KMS-11 (cell line): ENCODE measurements around the gene ESYT2.
A peak's percentile ranks its signal among the peaks of the same experiment; 100 is the strongest.

Experiments
- H2AFZ ChIP-seq: fragments of 200-600 bp; sonication (generic); 2 replicates; pipeline ENCODE4 v1.6.1; 2016; ENCODE audit warnings: antibody characterized with exemption, mixed run types, low read depth
- H3K27ac ChIP-seq: fragments of 200-600 bp; sonication (generic); 2 replicates; pipeline ENCODE4 v1.6.1; 2016; ENCODE audit warnings: mild to moderate bottlenecking, mixed run types
- H3K27me3 ChIP-seq: fragments of 200-600 bp; sonication (generic); 2 replicates; pipeline ENCODE4 v1.6.1; 2017; ENCODE audit warnings: mild to moderate bottlenecking, low read depth, mixed run types, moderate library complexity; ENCODE audit not compliant: insufficient read depth
- H3K36me3 ChIP-seq: fragments of 200-600 bp; sonication (generic); 2 replicates; pipeline ENCODE4 v1.6.1; 2017; ENCODE audit warnings: mild to moderate bottlenecking, mixed run types; ENCODE audit not compliant: insufficient read depth
- H3K4me1 ChIP-seq: fragments of 200-600 bp; sonication (generic); 2 replicates; pipeline ENCODE4 v1.6.1; 2016; ENCODE audit warnings: mild to moderate bottlenecking, low read depth, mixed run types; ENCODE audit not compliant: poor library complexity, severe bottlenecking
- H3K4me2 ChIP-seq: fragments of 200-600 bp; sonication (generic); 2 replicates; pipeline ENCODE4 v1.7.0; 2016; ENCODE audit warnings: mild to moderate bottlenecking, mixed run types
- H3K4me3 ChIP-seq: fragments of 200-600 bp; sonication (generic); IDR thresholded peaks from 2 replicates; pipeline ENCODE4 v1.6.1; 2017; ENCODE audit warnings: low read depth, low read length, mixed read lengths; ENCODE audit not compliant: insufficient read depth
- H3K79me2 ChIP-seq: fragments of 200-600 bp; sonication (generic); 2 replicates; pipeline ENCODE4 v1.6.1; 2016; ENCODE audit warnings: low read depth, mixed run types; ENCODE audit not compliant: insufficient read depth
- H3K9ac ChIP-seq: fragments of 200-600 bp; sonication (generic); 2 replicates; pipeline ENCODE4 v1.6.1; 2016; ENCODE audit warnings: mild to moderate bottlenecking, mixed run types
- H4K20me1 ChIP-seq: fragments of 200-600 bp; sonication (generic); 2 replicates; pipeline ENCODE4 v1.6.1; 2016; ENCODE audit warnings: mild to moderate bottlenecking, mixed run types; ENCODE audit not compliant: insufficient read depth
- TF ChIP-seq, protein P1 (sequence below): fragments of 200-600 bp; sonication (generic); conservative IDR thresholded peaks from 2 replicates; pipeline ENCODE4 v1.6.1; 2017; ENCODE audit warnings: low read depth, mild to moderate bottlenecking, antibody characterized with exemption, low read length, moderate library complexity, mixed read lengths

The ESYT2 gene

DNA sequence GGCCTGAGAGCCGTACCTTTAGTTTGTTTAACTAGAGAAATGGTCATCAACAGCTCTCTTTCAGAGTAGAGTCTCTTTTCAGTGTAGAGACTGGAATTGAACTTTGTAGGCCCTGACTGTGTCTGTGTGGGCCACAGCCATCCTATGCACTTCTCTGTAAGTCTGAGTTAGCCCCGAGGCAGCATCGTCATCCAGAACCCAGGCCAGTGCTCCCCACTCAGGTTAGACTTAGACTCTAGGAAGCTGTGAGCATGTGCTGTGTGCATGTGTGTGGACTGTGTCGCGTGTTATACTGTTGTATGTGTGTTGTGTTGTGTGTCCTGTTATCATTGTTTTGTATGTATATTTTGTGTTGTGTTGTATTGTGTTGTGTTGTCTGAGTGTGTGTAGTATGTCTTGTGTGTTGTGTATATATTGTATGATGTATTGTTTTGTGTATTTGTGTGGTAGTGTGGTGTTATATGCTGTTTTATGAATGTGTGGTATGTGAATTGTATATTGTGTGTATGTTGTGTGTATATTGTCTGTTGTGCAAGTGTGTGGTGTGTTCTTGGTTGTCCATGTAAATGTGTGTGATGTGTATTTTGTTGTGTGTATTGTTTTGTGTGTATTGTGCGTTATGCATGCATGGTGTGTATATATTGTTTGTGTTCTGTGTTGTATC lies 106.6 kb downstream of the ESYT2 start:
- H3K27ac ChIP-seq = no peak overlapping the region
- TF ChIP-seq, protein P1, sequence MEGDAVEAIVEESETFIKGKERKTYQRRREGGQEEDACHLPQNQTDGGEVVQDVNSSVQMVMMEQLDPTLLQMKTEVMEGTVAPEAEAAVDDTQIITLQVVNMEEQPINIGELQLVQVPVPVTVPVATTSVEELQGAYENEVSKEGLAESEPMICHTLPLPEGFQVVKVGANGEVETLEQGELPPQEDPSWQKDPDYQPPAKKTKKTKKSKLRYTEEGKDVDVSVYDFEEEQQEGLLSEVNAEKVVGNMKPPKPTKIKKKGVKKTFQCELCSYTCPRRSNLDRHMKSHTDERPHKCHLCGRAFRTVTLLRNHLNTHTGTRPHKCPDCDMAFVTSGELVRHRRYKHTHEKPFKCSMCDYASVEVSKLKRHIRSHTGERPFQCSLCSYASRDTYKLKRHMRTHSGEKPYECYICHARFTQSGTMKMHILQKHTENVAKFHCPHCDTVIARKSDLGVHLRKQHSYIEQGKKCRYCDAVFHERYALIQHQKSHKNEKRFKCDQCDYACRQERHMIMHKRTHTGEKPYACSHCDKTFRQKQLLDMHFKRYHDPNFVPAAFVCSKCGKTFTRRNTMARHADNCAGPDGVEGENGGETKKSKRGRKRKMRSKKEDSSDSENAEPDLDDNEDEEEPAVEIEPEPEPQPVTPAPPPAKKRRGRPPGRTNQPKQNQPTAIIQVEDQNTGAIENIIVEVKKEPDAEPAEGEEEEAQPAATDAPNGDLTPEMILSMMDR = no peak
- H3K79me2 ChIP-seq = no peaks in the 10 kb centered on the region

DNA sequence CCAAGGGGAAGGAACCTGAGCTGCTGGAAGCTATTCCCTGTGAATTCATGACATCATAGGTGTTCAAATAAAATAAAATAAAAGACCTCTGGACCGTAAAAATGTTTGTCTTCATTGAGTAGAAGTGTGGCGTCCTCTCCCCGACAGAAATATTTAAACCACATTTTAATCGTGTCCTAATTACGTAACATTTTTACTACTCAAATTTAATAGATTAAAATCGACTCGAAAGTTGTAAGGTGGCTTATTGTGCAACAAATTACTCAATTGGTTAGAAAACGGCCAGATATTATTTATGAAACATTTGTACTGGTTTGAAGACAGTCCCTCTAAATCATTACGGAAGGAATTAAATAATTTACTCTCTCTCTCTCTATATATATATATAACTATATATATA lies 109.2 kb downstream of the ESYT2 start:
- Histone ChIP-seq H3K4me3 (no peak overlapping the region), H3K27ac (no peak overlapping the region), H2AFZ (no peak overlapping the region), H3K4me1 (no peaks in the 10 kb centered on the region), H3K36me3 (no peaks in the 10 kb centered on the region), H3K79me2 (no peaks in the 10 kb centered on the region), H3K4me2 (no peak overlapping the region), H3K27me3 (peaks cover 4% of the 10 kb centered on the region), H4K20me1 (no peaks in the 10 kb centered on the region), H3K9ac (no peak overlapping the region)
- TF ChIP-seq, protein P1 = no peak

More for the DNA sequence above, 106.6 kb downstream of the ESYT2 start:
- Histone ChIP-seq H3K9ac (no peak overlapping the region), H3K4me2 (no peak overlapping the region), H3K4me3 (no peak overlapping the region), H3K36me3 (no peaks in the 10 kb centered on the region), H3K4me1 (no peaks in the 10 kb centered on the region), H4K20me1 (no peaks in the 10 kb centered on the region), H3K27me3 (peaks cover 4% of the 10 kb centered on the region; the same call in 1 of the 2 replicates), H2AFZ (no peak overlapping the region)

DNA sequence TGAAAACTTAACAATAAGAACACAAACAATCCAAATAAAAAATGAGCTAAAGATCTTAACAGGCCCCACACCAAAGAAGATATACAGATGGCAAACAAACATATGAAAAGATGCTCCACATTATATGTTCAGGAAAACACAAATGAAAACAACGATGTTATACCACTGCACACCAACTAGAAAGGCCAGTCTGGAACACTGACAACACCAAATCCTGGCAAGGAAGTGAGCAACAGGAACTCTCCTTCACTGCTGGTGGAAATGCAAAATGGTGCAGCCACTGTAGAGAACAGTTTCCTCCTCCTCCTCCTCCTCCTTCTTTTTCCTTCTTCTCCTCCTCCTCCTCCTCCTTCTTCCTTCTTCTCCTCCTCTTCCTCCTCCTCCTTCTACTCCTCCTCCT lies 112.5 kb downstream of the ESYT2 start:
- no peak overlapping the region for H3K9ac ChIP-seq
- H3K27me3 ChIP-seq = peaks cover 4% of the 10 kb centered on the region
- H2AFZ ChIP-seq = no peak overlapping the region
- H3K4me2 ChIP-seq = no peak overlapping the region
- TF ChIP-seq, protein P1 = no peak
- no peaks in the 10 kb centered on the region for H3K36me3 ChIP-seq
- no peaks in the 10 kb centered on the region for H3K4me1 ChIP-seq
- H3K4me3 ChIP-seq = no peak overlapping the region
- no peak overlapping the region for H3K27ac ChIP-seq
- no peaks in the 10 kb centered on the region for H4K20me1 ChIP-seq
- no peaks in the 10 kb centered on the region for H3K79me2 ChIP-seq

DNA sequence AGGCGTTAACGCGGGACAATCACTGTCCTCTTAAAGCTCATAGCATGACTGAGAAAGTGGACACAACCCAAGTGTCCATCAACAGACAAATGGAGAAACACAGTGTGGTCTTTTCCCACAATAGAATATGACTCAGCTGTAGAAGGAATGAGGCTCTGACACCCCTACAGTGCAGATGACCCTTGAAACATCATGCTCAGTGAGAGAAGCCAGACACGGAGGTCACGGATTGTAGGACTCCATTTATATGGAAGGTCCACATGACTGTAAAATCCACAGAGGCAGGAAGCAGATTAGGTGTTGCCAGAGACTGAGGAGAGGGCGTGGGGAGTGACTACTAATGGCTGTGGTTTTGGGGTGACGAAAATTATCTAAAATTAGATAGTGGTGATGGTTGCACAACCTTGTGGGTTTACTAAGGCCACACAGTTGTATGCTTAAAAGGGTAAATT lies 118.6 kb downstream of the ESYT2 start:
- Histone ChIP-seq H3K27ac (peak overlapping the region; percentile 17; the same call in 1 of the 2 replicates), H4K20me1 (no peaks in the 10 kb centered on the region), H3K4me2 (peak overlapping the region; percentile 37)

More for the DNA sequence above, 118.6 kb downstream of the ESYT2 start:
- no peaks in the 10 kb centered on the region for H3K27me3 ChIP-seq
- no peaks in the 10 kb centered on the region for H3K36me3 ChIP-seq
- TF ChIP-seq, protein P1 = no peak
- H2AFZ ChIP-seq = peak overlapping the region; percentile 59; the same call in 1 of the 2 replicates
- no peaks in the 10 kb centered on the region for H3K79me2 ChIP-seq
- peaks cover 15% of the 10 kb centered on the region for H3K4me1 ChIP-seq
- H3K4me3 ChIP-seq = no peak overlapping the region
- H3K9ac ChIP-seq = no peak overlapping the region
